GM21619 (cell line): ENCODE data around the gene MPP7.

Experiments used
- ATAC-seq: cut with Tn5 transposase; IDR thresholded peaks from one replicate; pipeline ENCODE4 v1.9.1; 2021; ENCODE audit not compliant: unreplicated experiment

Gene MPP7

GRCh38 chr10:28273343-28273742, 29.5 kb downstream of the MPP7 start:
- ATAC-seq = no peak

GRCh38 chr10:28269842-28270456, 32.9 kb downstream of the MPP7 start:
- no peak for ATAC-seq

DNA sequence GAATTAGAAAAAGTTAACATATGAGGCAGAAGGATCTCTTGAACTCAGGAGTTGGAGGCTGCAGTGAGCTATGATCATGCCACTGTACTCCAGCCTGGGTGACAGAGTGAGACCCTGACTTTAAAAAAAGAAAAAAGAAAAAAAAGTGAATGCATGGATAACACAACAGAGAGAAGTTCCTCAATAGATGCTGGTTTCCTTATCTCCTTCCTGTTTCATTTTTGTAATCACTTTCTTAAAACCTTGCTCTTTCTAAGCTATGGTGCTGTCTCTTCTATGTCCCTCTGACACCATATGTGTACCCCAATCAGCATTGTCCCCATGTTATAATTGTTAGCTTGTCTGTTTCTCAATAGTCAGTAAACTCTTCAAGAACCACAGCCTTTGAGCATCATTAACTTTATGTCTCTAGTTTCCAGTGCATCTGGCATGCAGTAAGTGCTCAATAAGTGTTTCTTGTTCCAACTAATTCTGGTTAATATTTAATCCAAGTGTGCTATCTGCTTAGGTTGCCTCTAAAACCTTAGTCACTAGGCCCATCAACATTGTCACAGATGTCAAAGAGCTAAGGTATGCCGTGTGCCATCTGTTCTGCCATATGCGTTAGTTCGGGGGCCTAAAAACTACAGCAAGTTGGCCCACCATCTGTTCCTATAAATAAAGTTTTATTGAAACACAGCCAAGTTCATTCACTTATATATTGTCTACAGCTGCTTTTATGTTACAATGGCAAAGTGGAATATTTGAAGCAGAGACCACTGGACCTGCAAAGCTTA, 36.2 kb downstream of the MPP7 start:
- ATAC-seq = no peak

- ATAC-seq = no peak
Measured at GRCh38 chr10:28263136-28263857, 39.6 kb downstream of the MPP7 start.

DNA sequence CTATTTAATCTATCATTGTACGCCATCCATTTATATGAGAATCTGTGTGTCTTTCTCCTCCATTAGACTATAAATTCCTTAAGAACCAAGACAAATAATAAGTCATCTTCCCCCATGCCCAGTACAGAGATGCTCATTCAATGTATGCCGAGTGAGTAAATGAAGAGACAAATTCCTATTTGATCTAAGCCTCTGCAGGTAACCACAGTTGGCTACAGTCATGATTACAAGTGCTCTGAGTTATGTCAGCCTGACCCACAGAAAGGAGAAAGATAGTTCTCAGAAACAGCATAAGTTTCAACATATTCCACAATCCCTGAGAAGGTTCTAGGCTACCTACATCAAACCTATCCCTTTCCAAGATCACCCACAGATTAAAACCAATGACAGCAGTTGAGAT, 46.1 kb downstream of the MPP7 start:
- ATAC-seq = no peak

DNA sequence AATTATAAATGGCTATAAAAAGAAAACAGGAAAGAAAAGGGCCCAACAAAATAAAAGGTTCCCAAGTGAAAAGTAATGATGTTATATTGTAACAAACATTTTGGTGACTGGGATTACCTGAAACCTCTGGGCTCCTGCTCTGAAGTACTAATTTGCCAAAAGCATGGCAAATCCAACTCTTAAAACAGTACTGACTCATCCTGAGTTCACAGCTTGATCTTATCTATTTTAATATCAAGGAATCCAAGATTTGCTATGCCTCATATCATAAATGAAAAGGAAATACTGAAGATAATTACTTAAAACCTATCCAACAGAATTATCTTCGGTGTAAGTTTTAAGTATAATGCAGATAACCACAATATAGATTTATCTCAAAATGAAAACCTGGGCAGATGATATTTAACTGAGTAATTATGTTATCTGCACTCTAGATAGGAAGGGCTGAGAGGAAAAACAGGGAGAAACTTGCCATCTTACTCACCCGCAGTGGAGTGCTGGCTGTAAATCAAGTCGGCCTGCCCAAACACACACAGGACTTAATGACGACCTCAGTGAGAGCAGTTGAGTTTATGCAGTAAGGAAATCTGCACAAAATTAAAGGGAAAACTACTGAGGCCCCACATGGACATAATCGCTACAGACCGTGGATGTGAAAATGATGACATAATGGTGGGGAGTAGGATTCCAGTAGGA, 48.4 kb downstream of the MPP7 start:
- no peak for ATAC-seq

DNA sequence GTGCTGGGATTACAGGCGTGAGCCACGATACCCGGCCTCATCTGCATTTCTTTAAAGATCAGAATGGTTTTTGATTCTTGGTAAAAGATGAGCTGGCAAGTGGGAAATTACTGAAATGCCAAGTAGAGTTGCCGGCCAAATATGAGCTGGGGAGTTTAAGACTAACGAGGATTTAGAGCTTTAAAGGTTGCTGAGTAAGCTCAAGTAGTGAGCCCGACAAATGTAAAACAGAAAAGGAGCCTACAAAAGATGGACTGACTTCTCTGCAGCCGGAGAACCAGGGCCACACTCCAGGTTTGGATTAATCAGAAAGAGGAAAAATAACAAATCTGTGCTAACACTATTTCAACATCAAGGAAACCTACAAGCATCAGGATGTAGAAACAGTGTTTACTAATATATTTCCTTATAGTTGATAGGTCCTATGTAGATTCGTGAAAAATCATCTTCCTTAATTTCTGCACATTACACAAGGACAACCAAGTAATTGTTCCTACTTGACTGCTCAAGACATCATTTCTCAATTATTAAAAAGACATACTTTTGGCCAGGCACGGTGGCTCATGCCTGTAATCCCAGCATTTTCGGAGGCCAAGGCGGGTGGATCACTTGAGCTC, 49.6 kb downstream of the MPP7 start:
- ATAC-seq = no peak
